Activated CD4-positive, alpha-beta T cell treated with anti-CD3 and anti-CD28 coated beads, Interleukin-2, amount 50 U/mL, for 48 hours (primary cell): Measurements from ENCODE around the gene FXR2.
"Not testable (repeated sequence)": the region's sequence is repeated elsewhere in the genome, so short reads cannot be mapped to it uniquely, and the experiment has no call there.

ENCODE experiments used
- DNase-seq, 2 experiments: peaks; one replicate each; pipeline ENCODE4 v3.0.0-alpha.2; 2020

Gene FXR2

GRCh38 chr17:7614425-7615264, at the start of gene FXR2:
FXR2 (minus strand) TSS chr17:7614897; CDS start chr17:7614532, 365 bp downstream.
- peak; percentile 100 for DNase-seq

GRCh38 chr17:7656958-7657609, 42.4 kb upstream of the FXR2 start:
- DNase-seq: no peak

- no peak for DNase-seq
These were observed 40.8 kb upstream of the FXR2 start for GRCh38 chr17:7655541-7655840.

- DNase-seq: no peak
These were observed 40.3 kb upstream of the FXR2 start for GRCh38 chr17:7654832-7655540.

GRCh38 chr17:7652388-7653356, 38.0 kb upstream of the FXR2 start:
- no peak for DNase-seq

GRCh38 chr17:7651665-7652387, 37.1 kb upstream of the FXR2 start:
- DNase-seq: no peak

- DNase-seq: no peak
These were observed 36.5 kb upstream of the FXR2 start for GRCh38 chr17:7651097-7651664.

GRCh38 chr17:7650509-7651096, 35.9 kb upstream of the FXR2 start, which contains the start of gene ATP1B2:
ATP1B2 (plus strand) TSS chr17:7650926; CDS start chr17:7651519, 593 bp downstream.
- DNase-seq: peak; percentile 74 to 77

GRCh38 chr17:7647018-7647417, 32.3 kb upstream of the FXR2 start:
- no peak for DNase-seq

- DNase-seq: no peak
These were observed 31.8 kb upstream of the FXR2 start for GRCh38 chr17:7646457-7646856.

- DNase-seq: no peak
These were observed 30.1 kb upstream of the FXR2 start for GRCh38 chr17:7644775-7645174.

GRCh38 chr17:7641635-7642034, 26.9 kb upstream of the FXR2 start:
- not testable (repeated sequence) for DNase-seq

GRCh38 chr17:7640783-7641182, 26.1 kb upstream of the FXR2 start:
- DNase-seq: no peak

- DNase-seq: no peak
These were observed 21.5 kb upstream of the FXR2 start for GRCh38 chr17:7636163-7636562.

GRCh38 chr17:7634384-7634783, 19.7 kb upstream of the FXR2 start:
- DNase-seq: peak; percentile 31 to 45

- DNase-seq: no peak
These were observed 18.4 kb upstream of the FXR2 start for GRCh38 chr17:7633093-7633492.

GRCh38 chr17:7632492-7632894, 17.8 kb upstream of the FXR2 start:
- peak; percentile 21 to 37 for DNase-seq

- DNase-seq: no peak
These were observed 17.0 kb upstream of the FXR2 start for GRCh38 chr17:7631398-7632380.

GRCh38 chr17:7629939-7630571, 15.4 kb upstream of the FXR2 start, which contains the start of gene SHBG:
SHBG (plus strand) TSS chr17:7630135; CDS start chr17:7630173, 38 bp downstream.
- DNase-seq: no peak
